VCaP (cell line): ENCODE results near the gene NQO2.
"Not testable (repeated sequence)": the region's sequence is repeated elsewhere in the genome, so short reads cannot be mapped to it uniquely, and the experiment has no call there.

Source experiments
- H3K27ac ChIP-seq: fragments of 450-650 bp; 2 replicates; pipeline ENCODE4 v1.5.1; 2017
- CTCF ChIP-seq: fragments of 450-650 bp; conservative IDR thresholded peaks from 2 replicates; pipeline ENCODE4 v1.5.1; 2017; ENCODE audit warnings: mild to moderate bottlenecking, moderate library complexity

NQO2 gene

GRCh38 chr6:2992330-2992979, 7.2 kb upstream of the NQO2 start:
- H3K27ac ChIP-seq = no peak overlapping the region
- TF ChIP-seq CTCF = no peak

- no peak for TF ChIP-seq CTCF
- H3K27ac ChIP-seq = no peak overlapping the region
Observed at GRCh38 chr6:2993755-2994317, 5.9 kb upstream of the NQO2 start.

- peak; percentile 73 for TF ChIP-seq CTCF
- H3K27ac ChIP-seq = peak overlapping the region; percentile 25; the same call in 1 of the 2 replicates
Observed at GRCh38 chr6:2998249-2998997, 1.3 kb upstream of the NQO2 start.

GRCh38 chr6:2998998-2999617, 586 bp upstream of the NQO2 start:
- H3K27ac ChIP-seq = peak overlapping the region; percentile 25; the same call in 1 of the 2 replicates
- TF ChIP-seq CTCF = no peak

- TF ChIP-seq CTCF = no peak
Observed at GRCh38 chr6:3001146-3001772, 1.6 kb downstream of the NQO2 start.

GRCh38 chr6:3001773-3002293, 2.1 kb downstream of the NQO2 start:
- peak; percentile 65 for TF ChIP-seq CTCF
- no peak overlapping the region for H3K27ac ChIP-seq

More at GRCh38 chr6:3001146-3001772, 1.6 kb downstream of the NQO2 start:
- H3K27ac ChIP-seq = no peak overlapping the region

GRCh38 chr6:3003226-3003625, 3.5 kb downstream of the NQO2 start:
- not testable (repeated sequence) for H3K27ac ChIP-seq
